ENCODE data around the gene CPED1.

DNA sequence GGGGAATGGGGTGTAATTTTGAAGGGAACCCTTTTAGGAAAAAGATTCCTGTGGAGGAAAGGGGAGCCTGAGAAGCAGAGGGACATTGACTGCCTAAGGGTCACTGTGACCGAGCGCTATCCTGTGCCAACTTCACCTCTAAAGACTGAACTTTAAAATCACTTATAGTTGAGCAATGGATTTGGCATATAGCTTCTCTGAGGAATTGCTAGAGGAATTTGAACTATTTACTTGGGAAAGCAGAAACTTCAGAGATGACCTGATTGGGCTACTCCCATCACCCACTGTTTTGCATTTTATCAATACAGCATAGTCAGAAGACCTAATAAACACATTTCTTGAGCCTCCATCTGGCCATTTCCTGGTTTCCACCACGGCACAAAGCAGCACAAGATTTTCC lies 316.6 kb downstream of the CPED1 start:
- TF ChIP-seq, protein P1, sequence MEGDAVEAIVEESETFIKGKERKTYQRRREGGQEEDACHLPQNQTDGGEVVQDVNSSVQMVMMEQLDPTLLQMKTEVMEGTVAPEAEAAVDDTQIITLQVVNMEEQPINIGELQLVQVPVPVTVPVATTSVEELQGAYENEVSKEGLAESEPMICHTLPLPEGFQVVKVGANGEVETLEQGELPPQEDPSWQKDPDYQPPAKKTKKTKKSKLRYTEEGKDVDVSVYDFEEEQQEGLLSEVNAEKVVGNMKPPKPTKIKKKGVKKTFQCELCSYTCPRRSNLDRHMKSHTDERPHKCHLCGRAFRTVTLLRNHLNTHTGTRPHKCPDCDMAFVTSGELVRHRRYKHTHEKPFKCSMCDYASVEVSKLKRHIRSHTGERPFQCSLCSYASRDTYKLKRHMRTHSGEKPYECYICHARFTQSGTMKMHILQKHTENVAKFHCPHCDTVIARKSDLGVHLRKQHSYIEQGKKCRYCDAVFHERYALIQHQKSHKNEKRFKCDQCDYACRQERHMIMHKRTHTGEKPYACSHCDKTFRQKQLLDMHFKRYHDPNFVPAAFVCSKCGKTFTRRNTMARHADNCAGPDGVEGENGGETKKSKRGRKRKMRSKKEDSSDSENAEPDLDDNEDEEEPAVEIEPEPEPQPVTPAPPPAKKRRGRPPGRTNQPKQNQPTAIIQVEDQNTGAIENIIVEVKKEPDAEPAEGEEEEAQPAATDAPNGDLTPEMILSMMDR (IDR thresholded peaks at IDR 0.05), result no peak
- no peak for TF ChIP-seq POLR2A (IDR thresholded peaks at IDR 0.05)

All from tibial nerve (tissue), 3 donors.